Measurements from ENCODE around the gene THUMPD3.

- TF ChIP-seq CTCF (IDR thresholded peaks at IDR 0.05): no peak
- no peak for TF ChIP-seq POLR2A (IDR thresholded peaks at IDR 0.05)
These were observed 35.2 kb downstream of the THUMPD3 start for GRCh38 chr3:9397906-9398699.
